Right lung (tissue), 5 donors: Measurements from ENCODE around the gene TIMM22. TPM values are rescaled to one million over a fixed set of nuclear protein-coding genes. Genes with fewer than 3 reads are reported as not detected.

Experiments
- DNase-seq, 2 donors: peaks; one replicate each; pipeline ENCODE4 v3.0.0-alpha.2; 2013
- polyA plus RNA-seq, 5 donors: library from polyadenylated mRNA; unstranded; fragments of 120-200 nt; gene quantifications; one replicate each; pipeline versions ENCODE4 v1.2.1 to v1.2.3, GENCODE V29; 2013; ENCODE audit warnings: inconsistent platforms in 1 of 5, low replicate concordance in 1 of 5; ENCODE audit not compliant: insufficient read length in 5 of 5, insufficient read depth in 1 of 5

The TIMM22 gene
- polyA plus RNA-seq, 5 donors = 14.4 to 16.8 (median 15.0) TPM

DNA sequence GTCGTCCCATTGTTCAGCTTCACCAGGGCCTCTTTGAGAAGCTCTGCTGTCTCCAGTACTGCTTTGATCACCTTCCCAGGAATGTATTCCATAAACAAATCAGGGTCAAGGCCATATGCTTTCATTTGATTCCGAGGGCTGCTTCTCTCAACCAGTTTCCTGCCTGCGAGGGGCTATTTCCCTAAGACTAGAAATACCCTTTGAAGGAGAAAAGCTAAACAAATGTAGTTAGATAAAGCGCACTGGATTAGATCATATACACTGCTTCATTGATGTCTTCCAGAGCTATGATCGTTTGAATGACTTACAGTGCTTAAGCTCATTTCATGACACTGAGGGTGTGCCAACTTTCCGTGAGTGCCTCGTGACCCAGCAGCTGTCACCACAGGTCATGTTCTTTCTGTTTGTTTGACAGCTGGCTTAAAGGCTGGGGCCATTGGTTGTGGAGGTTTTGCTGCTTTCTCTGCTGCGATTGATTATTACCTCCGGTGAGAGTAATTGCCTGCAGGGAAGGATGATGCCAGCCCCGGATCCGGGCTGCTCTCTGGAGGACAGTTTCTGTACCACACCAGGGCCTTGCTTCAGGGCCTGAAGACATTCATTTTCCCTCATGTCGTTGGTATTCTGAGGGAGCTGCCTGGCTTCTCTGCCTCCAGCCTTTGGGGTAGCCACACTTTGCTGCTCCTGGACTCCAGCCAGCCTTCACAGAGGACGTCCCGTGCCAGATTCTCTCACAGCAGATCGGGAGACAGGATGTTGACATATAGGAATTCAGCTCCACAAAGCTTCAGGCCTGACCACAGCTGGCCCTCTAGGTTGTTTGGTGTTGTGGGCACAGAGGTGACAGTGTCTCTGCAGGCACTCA is 3.9 kb downstream of the TIMM22 start:
- peak in 1 of 2 donors; percentile 73 for DNase-seq

DNA sequence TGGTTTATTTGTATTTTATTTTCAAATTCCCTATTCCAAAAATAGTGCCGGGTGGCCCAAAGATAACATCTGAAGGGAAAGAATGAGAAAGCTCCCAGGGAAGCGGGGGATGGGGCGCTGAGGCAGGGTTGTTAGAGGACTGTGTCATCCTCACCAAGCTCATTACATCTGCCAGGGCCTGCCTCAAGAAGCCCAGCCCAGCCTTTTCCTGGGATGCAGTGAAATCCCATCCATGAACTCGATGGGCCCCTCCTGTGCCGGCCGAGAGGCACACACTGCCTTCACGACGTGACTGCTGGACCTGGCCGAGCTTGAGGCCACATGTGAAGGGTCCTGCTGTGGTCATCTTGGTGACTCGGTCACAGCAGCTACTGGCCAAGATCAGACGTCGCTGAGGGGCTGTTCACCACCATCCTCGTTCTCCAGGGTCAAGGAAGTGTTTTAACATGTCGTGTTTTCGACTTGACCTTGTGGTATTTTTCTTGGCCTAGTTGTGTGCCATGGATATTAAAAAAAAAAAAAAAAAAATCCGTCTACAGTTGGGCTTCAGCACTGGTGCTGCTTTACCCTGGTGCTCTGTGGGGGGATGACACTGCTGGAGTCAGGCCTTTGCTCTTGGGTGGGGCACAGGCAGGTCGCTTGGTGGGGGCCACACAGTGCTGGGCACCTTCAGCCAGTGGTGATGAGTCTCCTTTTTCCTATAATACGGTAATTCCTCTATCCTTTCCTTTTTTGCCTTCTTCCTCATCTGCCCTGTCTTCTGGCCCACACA is 4.9 kb downstream of the TIMM22 start:
- no peak for DNase-seq

GRCh38 chr17:1002412-1002753 is 5.5 kb downstream of the TIMM22 start:
- no peak for DNase-seq

DNA sequence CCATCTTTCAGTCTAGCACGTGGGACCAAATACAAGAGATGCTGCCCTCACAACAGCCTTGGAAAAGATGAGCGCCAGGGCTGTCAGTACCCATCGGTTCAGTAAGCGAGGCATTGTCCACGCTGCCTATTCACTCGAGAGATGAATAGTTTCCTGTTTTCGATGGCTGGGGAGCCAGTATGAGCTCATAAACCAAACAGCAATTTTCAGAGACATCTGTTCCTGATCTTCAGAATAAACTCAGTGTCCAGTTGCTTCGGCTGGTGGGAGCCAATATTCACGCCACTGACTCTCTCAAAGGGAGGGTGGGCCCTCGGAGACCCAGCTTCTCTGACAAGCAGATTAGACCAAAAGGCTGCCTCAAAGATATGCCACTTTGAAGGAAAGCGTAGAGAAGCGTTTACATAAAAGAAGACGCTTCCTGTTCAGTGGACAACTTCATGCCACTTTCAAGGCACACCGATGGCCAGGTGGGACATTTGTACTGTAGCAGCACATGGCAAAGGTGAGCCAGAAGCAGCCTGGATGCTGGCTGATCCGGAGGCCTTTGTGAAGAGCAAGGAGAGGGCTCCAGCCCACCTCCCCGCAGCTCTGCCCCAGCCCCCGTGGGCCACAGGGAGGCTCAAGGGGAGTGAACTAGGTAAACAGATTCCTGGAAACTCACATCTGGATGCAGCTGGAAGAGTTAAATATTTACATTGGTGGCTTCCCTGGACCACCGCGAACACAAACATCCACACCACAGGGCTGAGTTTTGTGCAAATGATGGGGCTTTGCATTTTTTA is 6.0 kb downstream of the TIMM22 start:
- peak in 1 of 2 donors; percentile 49 for DNase-seq

- DNase-seq = no peak
Measured at GRCh38 chr17:1003633-1003971, 6.7 kb downstream of the TIMM22 start.

DNA sequence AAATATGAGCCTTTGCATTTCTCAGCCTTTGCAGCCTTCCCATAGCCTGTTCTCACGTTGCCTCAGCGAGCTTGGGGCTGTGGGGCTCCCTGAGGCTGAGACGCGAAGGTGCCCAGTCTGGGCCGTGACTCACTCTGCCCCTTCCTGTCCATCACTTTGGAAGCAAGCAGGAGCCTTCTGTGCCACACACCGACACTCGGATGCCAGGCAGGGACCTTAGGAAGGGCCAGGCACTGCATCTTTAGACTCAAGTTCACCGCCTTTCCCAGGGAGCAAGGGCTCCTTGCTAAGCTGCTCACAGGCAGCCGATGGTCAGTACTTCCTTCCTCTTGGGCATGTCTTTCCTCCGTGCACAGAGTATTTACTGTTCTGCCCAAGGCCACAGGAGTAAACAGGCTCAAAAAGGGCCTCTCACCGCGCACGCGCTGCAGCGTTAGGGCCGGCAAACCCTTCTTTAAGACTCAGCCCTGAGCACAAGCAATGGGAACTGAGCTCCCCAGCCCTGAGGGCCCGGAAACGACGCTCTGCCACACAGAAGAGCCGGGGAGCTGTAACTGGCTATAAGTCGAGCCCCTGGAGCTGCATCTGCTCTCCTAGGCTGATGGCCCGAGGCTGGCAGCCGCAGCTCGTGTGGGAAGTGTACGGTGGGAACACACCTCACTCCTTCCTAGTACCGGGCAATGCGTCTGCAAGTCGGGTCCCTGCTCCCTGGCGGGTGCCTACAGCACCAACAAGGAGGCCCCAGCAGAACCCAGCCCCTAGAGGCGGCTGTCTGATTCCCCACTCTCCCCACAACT is 7.2 kb downstream of the TIMM22 start:
- DNase-seq = no peak

DNA sequence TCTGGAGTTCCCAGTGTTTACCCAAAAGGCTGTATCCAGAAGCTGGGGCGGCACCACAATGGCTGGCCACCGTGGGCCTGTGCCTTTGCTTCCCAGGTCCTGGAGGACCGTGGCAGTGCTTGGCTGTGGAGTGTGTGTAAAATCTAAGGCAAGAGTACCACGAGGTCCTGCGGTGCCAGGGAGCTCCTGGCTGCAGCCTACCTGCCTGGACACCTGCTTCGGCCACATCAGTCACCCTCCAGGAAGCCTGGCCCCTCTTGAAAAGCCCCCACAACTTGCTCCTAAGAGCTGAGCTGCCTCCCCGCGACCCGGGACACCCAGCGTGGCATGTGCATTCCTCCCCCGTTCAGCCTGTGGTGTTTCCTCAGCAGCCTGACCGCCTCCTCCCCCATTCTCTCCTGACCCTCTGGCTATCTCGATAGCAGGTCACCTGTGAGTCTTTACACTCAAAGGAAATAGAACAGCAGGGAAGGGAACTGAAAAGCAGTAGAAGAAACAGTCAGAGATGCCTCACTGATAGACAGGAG is 7.9 kb downstream of the TIMM22 start:
- DNase-seq = no peak

DNA sequence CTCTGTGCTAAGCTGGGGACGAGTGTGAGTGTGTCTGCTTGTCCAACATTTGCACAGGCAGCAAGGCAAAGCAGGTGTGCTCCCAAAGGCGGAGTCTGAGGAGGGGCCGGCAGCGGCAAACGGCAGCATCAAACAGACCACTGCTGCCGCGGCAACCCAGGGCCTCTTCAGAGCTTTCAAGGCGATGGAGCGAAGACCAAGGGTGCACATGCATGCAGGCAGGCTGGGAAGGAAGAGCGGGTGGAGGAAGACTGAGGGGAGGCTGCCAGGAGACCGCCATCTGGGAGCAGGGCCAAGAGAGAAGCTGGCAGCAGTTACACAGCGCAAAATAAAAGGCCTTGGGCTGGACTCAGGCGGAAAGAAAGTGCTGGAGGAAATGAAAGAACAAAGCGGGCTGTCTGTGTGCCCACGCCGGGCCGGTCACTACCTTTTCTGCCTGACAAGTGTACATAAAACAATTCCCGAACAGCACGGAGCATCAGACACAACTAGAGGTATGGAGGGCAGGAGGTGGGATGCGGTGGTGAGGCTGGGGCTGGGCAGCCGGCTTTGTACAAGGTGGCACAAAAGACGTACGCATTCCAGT is 8.5 kb downstream of the TIMM22 start:
- DNase-seq = peak; percentile 81 to 82

DNA sequence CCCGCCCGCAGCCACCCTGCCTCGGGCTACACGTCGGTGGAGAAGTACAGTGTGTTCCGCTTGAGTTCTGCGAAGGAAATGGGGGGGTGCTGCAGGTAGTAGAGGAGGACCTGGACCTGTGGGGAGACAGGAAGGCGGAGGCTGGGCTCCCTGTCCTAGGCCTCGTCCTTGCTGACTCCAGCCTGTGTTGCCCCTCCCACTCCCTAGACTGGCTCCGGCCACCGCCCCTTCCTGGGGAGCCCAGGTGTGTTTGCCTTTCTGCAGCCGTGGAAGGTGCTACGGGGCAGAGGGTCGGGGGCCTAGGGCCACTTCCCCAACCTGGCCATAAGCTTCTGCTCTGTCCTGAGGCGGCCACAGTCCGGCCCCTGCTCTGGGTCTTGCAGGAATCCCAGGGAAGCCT is 9.1 kb downstream of the TIMM22 start:
- no peak for DNase-seq

DNA sequence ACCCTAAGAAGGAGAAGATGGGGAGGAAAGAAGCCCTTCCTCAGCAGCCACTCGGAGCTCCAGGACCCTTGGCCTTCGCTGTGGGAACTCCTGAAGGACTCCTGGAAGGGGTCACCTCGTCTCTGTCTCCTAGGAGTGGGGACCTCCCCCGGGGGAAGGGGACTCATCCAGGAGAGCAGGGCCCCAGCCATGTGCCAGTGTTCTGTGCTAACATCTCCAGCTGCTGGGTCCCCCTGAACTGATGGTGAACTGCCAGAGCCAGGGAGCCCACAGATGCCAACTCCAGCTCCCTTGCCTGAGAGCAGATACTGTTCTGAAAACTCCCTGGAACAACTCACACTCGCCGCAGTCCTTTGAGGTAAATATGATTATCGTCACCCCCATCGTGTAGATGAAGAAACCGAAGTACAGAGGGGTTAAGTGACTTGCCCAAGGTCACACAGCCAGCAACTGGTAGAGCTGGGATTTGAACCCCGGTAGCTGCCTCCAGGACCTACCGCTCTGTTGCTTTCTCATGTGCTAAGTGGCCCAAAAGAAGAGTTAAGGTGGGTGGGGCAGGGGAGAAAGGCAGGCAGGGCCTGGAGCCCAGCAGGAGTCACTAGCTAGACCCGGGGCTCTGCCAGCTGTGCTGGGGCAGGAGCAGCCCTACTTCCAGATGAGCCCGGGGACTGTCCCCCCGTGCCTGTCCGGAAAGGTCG is 10.5 kb downstream of the TIMM22 start:
- DNase-seq = no peak

DNA sequence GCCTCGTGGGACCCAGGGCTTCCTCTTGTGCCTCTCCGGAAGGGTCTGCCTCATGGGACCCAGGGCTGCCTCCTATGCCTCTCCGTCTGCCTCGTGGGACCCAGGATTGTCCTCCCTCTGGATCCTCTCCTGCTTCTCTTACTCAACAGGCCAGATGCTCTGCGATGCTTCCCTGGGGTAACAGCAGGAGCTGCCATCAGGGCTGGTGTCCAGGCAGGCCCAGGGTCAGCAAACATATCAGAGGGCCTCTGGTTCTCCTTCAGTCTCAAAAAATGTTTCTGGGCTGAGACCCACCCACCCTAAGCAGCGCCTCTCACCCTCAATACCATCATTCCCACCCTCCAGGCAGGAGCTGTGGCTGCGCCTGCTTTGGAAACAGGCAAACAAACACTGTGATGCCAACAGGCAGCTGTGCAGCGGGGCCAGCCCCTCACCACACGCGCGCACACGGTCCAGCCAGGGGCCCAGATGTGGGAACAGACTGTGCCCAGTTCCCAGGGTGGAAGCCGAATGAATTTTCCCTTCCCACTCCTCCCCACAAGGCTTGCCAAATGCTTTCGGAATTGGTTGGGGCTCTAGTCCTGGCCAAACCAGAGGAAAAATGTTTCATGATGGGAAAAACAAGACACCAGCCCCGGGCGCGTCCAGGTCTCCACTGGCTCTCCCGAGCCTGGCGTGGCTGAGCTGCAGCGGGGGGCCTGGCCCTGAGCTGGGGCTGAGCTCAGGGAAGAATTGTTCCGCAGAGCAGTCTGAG is 11.3 kb downstream of the TIMM22 start:
- DNase-seq = no peak

DNA sequence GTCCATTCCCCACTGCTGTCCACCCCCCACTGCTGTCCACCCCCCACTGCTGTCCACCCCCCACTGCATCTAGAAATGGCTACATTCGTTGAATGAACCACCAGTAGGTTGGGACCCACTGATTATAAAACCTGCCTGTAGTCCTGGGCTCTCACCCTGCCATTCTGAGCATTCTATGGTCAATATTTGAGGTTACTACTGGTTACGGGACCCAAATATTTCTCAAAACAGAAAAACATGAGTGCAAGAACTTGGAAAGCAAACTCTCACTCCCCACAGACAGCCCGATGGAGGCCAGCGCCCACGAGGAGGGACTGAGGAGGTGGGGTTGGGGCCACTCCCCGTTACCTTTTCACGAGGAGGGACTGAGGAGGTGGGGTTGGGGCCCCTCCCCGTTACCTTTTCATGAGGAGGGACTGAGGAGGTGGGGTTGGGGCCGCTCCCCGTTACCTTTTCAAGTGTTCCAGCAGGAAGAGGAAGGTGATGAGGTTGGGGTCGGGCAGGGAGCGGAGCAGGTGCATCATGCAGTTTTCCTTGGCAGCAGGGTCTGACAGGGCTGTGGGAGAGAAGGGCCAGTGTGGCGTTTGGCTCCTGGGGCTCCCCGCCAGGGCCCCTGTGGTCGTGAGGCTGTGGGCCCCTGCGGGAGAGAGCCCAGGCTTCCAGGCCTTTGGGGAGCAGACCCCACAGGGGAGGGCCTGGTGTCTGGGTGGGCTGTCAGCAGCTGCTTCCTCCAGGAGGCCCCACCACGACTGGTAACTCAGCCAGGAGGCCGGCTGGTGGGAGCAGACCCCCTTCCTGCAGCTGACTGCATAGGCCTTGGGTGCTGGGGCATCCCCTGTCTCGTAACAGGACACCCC is 12.5 kb downstream of the TIMM22 start:
- no peak for DNase-seq

- no peak for DNase-seq
Measured at GRCh38 chr17:1010086-1010450, 13.1 kb downstream of the TIMM22 start.

GRCh38 chr17:1010586-1010985 is 13.7 kb downstream of the TIMM22 start:
- DNase-seq = no peak

DNA sequence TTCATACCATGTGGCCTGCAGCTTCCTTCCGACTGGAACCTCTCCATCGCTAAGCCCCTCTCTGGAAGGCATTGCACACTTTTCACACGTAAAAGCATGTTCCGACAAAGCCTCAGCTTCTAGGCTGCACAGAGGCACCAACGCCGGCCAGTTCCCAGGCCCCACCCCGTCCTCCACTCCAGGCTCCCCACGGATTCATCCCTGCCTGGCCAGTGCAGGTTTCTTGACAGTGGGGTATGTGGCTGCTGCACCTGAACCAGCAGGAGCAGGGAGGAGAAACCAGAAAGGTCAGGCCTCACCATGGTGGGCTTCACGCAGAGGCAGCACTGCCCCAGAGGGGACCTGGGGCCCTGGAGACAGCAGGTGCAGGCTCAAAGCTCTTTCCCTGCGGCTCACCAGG is 14.2 kb downstream of the TIMM22 start:
- DNase-seq = no peak

DNA sequence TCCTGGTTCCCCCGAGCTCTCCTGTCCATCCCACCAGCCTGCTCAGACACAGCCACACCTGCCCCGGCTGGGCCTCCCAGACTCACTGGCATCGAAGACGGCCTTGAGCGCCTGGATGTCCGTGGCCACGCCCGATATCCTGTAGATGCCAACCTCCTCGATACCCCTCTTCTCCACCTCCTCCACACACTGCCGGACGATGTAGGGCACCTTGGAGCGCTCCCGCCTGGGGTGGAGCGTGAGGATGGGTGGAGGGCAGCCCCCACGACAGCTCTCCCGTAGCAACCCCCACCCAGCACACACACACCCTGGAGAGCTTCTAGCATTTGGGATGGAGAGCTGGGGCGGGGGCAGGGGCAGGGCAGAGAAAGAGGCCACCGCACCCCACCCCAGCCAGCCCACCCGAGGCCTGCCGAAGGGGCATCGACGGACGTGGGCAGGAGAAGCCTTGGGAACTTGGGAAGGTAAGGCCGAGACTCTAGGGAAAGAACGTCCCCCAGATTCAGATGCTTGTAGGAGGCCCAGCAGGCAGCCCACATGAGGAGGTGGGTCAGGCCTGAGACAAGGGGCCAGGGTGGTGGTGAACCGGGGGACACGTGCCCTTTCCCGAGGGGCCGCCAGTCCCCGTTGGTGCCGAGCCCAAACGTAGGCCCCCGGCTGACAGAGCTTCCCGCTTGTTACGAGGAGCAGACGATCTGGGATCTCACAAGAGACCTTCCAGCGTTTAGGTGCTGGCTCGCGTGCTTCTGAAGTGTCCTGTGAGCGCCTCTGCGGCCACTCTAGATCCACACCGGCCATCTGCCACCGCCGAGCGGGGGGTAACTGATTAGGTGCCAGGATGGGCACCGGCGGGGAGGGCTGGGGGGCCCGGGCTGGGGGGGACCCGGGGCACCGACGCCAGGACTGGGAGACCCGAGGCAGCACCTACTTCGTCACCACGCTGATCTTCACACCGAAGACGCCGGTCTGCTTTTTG is 15.1 kb downstream of the TIMM22 start:
- no peak for DNase-seq
